ENCODE data around the gene KDM4C.

DNA sequence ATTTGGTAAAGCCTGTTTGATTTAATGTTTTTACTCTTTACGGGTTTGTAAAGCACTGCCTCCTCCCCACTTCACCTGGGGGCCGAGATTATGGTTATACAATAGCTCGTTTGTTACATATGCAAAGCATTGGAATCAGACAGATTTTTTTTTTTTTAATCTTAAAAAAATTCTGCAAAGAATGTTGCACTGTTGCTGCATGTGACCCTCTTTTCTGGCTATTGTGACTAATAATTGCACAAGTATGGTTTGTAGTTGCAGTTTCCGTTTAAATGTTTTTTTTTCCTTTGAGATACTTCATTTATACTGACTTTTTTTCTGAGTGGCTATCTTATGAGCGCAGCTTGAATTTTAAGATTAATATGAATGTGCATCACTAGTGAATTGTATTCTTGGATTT is 165.3 kb downstream of the KDM4C start:
- TF ChIP-seq SMC3 (IDR thresholded peaks at IDR 0.05) = no peak
- TF ChIP-seq, protein P1, sequence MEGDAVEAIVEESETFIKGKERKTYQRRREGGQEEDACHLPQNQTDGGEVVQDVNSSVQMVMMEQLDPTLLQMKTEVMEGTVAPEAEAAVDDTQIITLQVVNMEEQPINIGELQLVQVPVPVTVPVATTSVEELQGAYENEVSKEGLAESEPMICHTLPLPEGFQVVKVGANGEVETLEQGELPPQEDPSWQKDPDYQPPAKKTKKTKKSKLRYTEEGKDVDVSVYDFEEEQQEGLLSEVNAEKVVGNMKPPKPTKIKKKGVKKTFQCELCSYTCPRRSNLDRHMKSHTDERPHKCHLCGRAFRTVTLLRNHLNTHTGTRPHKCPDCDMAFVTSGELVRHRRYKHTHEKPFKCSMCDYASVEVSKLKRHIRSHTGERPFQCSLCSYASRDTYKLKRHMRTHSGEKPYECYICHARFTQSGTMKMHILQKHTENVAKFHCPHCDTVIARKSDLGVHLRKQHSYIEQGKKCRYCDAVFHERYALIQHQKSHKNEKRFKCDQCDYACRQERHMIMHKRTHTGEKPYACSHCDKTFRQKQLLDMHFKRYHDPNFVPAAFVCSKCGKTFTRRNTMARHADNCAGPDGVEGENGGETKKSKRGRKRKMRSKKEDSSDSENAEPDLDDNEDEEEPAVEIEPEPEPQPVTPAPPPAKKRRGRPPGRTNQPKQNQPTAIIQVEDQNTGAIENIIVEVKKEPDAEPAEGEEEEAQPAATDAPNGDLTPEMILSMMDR (IDR thresholded peaks at IDR 0.05) = no peak

Data from A549 (cell line).